Stimulated activated CD4-positive, alpha-beta T cell treated with anti-CD3 and anti-CD28 coated beads, Interleukin-4, amount 100 ng/mL, for 1 hour (primary cell): ENCODE measurements around the gene IRS1.
"Not testable (repeated sequence)": the region's sequence is repeated elsewhere in the genome, so short reads cannot be mapped to it uniquely, and the experiment has no call there.

Source experiments
- DNase-seq: peaks from one replicate; pipeline ENCODE4 v3.0.0-alpha.2; 2020

Gene IRS1, protein sequence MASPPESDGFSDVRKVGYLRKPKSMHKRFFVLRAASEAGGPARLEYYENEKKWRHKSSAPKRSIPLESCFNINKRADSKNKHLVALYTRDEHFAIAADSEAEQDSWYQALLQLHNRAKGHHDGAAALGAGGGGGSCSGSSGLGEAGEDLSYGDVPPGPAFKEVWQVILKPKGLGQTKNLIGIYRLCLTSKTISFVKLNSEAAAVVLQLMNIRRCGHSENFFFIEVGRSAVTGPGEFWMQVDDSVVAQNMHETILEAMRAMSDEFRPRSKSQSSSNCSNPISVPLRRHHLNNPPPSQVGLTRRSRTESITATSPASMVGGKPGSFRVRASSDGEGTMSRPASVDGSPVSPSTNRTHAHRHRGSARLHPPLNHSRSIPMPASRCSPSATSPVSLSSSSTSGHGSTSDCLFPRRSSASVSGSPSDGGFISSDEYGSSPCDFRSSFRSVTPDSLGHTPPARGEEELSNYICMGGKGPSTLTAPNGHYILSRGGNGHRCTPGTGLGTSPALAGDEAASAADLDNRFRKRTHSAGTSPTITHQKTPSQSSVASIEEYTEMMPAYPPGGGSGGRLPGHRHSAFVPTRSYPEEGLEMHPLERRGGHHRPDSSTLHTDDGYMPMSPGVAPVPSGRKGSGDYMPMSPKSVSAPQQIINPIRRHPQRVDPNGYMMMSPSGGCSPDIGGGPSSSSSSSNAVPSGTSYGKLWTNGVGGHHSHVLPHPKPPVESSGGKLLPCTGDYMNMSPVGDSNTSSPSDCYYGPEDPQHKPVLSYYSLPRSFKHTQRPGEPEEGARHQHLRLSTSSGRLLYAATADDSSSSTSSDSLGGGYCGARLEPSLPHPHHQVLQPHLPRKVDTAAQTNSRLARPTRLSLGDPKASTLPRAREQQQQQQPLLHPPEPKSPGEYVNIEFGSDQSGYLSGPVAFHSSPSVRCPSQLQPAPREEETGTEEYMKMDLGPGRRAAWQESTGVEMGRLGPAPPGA (N-terminal part only)

GRCh38 chr2:226799211-226799975 lies at the start of gene IRS1:
Gene IRS1, minus strand, starts transcription at chr2:226799820. Its CDS starts 1,082 bp downstream, at chr2:226798738.
- DNase-seq, result peak; percentile 65

- DNase-seq, result no peak
These were observed 49.7 kb upstream of the IRS1 start for GRCh38 chr2:226849349-226849748.

DNA sequence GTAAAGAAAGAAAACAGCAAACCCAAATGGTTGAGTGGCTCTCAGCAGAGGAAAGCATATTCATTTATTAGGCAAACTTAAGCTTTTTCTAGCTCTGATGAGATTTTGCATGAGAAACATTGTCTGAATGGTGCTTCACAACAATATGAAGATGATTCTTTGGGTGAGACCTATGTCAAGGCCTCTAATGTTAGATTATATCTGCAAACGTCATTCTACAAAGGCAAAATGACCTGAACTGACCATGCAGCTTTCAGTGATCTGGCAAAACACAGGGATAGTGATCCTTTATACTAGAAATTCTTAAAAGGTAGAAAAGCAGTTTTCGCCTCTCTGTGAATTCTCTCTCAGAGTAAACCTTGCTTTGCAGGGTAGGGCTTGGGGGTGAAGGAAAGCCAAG lies 47.9 kb upstream of the IRS1 start:
- DNase-seq, result no peak

DNA sequence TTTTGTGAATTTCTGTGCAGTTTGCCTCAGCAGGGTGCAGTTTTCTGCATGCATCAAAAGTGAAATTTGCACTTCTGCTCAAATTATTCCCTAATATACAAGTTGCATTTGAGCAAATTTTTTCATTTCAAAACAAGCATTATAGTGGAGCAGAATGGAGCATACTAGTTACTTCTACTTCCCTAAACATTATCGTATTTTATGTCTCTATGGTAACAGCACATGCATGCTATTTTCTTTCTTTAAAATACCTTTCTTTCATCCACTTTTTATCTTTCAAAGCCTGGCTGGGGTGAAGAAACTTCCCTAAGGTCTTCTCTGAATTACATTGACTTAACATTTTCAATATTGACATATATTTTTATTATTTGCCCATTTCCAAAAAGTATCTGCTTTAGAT lies 47.5 kb upstream of the IRS1 start:
- DNase-seq, result no peak

GRCh38 chr2:226845386-226846116 lies 45.9 kb upstream of the IRS1 start:
- no peak for DNase-seq

- not testable (repeated sequence) for DNase-seq
These were observed 43.4 kb upstream of the IRS1 start for GRCh38 chr2:226843001-226843400.

- DNase-seq, result no peak
These were observed 40.3 kb upstream of the IRS1 start for GRCh38 chr2:226839951-226840350.

DNA sequence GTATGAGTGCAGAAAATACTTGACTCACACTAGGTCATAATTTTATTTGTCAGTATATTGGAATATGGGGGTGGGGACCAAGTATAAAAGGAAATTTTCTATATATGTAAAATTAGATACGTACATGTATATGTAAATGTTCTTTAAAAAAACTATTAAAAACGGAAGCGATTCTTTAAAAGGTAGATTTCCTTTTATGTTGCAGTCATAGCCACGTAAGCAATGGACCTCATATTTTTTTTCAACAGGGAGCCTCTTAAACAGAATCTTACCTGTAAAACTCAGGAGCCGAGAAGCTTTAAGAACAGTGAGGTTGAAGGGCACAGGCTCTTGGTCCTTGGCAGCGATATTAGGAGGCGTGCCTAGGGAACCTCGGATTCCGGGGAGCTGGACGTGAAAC lies 39.5 kb upstream of the IRS1 start:
- DNase-seq, result no peak

GRCh38 chr2:226838722-226839121 lies 39.1 kb upstream of the IRS1 start:
- no peak for DNase-seq

GRCh38 chr2:226837787-226838603 lies 38.4 kb upstream of the IRS1 start:
- no peak for DNase-seq

- no peak for DNase-seq
These were observed 37.7 kb upstream of the IRS1 start for GRCh38 chr2:226837334-226837733.

DNA sequence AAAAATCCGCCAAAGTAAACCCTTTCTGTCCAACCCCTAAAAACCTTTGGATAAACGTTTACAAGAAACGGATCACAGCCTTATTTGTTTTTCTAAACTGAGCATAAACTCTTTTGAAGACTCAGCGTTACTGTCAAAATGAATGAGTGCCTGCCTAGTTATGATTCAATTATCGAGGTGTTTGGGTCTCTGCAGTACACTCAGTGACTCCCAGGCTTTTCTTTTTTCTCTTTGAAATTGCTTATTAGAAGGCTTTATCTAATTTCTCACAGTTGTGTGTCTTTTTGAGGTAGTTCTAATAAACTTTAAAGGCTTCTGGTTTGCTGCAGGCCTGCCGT lies 36.9 kb upstream of the IRS1 start:
- DNase-seq, result no peak

- DNase-seq, result peak; percentile 94
These were observed 36.4 kb upstream of the IRS1 start, which contains the start of gene RHBDD1 for GRCh38 chr2:226835796-226836547. Gene RHBDD1, plus strand, starts transcription at chr2:226836054. Its CDS starts 28,640 bp downstream, at chr2:226864694.

DNA sequence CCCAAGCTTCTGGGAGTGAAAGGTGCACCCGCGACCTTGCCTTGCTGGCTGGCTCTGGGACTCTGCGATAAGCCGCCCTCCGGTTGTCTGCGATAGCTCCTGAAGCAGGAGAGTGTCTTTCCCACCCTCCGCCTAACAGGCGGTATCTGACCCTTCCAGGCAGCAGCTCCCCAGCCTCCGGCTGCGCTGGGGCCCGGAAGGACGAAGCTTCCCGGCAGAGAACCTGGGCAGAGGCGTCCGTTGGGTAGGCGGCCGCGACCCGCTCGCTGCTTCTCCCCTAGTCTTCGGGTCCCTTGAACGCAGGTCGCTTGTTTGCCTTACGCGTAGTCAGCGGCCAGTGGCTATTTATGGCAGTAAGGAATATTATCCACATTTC lies 35.8 kb upstream of the IRS1 start:
- DNase-seq, result no peak

GRCh38 chr2:226834880-226835279 lies 35.3 kb upstream of the IRS1 start:
- not testable (repeated sequence) for DNase-seq

DNA sequence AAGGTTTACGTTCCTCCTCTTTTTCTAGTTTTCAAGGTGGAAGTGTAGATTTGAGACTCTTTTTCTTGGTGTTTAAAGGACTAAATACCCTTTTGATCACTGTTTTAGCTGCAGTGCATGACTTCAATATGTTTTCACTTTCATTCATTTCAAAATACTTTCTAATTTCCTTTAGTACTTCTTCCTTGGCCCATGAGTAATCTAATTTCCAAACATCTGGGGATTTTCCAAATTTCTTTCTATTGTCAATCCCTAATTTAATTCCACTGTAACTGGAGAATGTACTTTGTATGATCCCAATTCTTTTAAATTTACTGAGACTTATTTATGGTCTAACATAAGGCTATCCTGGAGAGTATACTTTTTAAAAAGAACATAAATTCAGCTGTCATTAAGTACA lies 32.4 kb upstream of the IRS1 start:
- DNase-seq, result no peak

- DNase-seq, result no peak
These were observed 31.6 kb upstream of the IRS1 start for GRCh38 chr2:226831266-226831665.

GRCh38 chr2:226829721-226830631 lies 30.4 kb upstream of the IRS1 start:
- no peak for DNase-seq

GRCh38 chr2:226828191-226828590 lies 28.6 kb upstream of the IRS1 start:
- DNase-seq, result no peak

DNA sequence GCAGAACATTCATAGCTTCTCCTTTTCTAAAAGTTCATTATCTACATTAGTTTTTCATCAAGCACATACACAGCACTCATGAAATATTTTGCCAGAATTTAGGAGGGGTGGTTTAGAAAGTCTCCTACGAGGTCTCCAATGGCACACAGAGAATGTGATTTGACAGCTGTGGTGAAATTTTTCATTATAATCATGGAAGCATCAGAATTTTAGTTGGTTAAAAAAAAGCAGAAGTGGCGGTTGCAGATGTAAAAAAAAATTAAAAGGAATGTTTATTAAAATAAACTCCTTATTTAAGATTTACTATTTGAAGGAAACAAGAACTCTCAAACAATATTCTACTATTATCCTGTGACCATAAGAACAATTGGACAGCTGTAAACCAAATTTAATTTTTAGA lies 25.4 kb upstream of the IRS1 start:
- no peak for DNase-seq
